Endodermal cell (in vitro differentiated cells): ENCODE measurements around the gene DYNC2H1. TPM values are rescaled to one million over a fixed set of nuclear protein-coding genes. Genes with fewer than 3 reads are reported as not detected.

Source experiments
- DNase-seq: peaks from one replicate; pipeline ENCODE4 v3.0.0-alpha.2; 2017
- H3K27ac ChIP-seq: 2 replicates; pipeline ENCODE4 v1.5.1; 2013; ENCODE audit warnings: mild to moderate bottlenecking, low read depth, low read length, moderate library complexity
- H3K27me3 ChIP-seq: 2 replicates; pipeline ENCODE4 v1.6.1; 2013; ENCODE audit warnings: mild to moderate bottlenecking, low read length, moderate library complexity; ENCODE audit not compliant: insufficient read depth, control insufficient read depth, poor library complexity, severe bottlenecking
- H3K36me3 ChIP-seq: 2 replicates; pipeline ENCODE4 v1.7.0; 2013; ENCODE audit warnings: mild to moderate bottlenecking, low read length, moderate library complexity; ENCODE audit not compliant: control insufficient read depth, insufficient read depth
- H3K4me1 ChIP-seq: one replicate; pipeline ENCODE4 v1.7.0; 2013; ENCODE audit warnings: low read length; ENCODE audit not compliant: control insufficient read depth, insufficient read depth
- H3K4me3 ChIP-seq: 2 replicates; pipeline ENCODE4 v1.5.1; 2013; ENCODE audit warnings: mild to moderate bottlenecking, low read length, moderate library complexity
- H3K9ac ChIP-seq: 2 replicates; pipeline ENCODE4 v1.6.1; 2013; ENCODE audit warnings: mild to moderate bottlenecking, low read length, moderate library complexity; ENCODE audit not compliant: poor library complexity, severe bottlenecking; ENCODE audit errors: extremely low read depth
- H3K9me3 ChIP-seq: 2 replicates; pipeline ENCODE4 v1.6.1; 2013; ENCODE audit warnings: mild to moderate bottlenecking, low read length, moderate library complexity; ENCODE audit not compliant: control insufficient read depth
- H3K27ac Mint-ChIP-seq: 2 replicates; pipeline ENCODE4 v1.8.0; 2020; ENCODE audit warnings: mixed read lengths
- H3K27me3 Mint-ChIP-seq: 2 replicates; pipeline ENCODE4 v1.8.0; 2021; ENCODE audit warnings: mild to moderate bottlenecking, mixed read lengths; ENCODE audit not compliant: insufficient read depth
- H3K36me3 Mint-ChIP-seq: 2 replicates; pipeline ENCODE4 v1.8.0; 2020; ENCODE audit warnings: low read depth, mixed read lengths
- H3K4me1 Mint-ChIP-seq: 2 replicates; pipeline ENCODE4 v1.8.0; 2020; ENCODE audit warnings: mixed read lengths
- H3K4me3 Mint-ChIP-seq: 2 replicates; pipeline ENCODE4 v1.8.0; 2020; ENCODE audit warnings: mild to moderate bottlenecking, moderate library complexity, mixed read lengths
- H3K9me3 Mint-ChIP-seq: 2 replicates; pipeline ENCODE4 v1.8.0; 2020; ENCODE audit warnings: mild to moderate bottlenecking, mixed read lengths
- CTCF ChIP-seq: fragments of 200-600 bp; sonication (generic); conservative IDR thresholded peaks from 2 replicates; pipeline ENCODE4 v1.5.0; 2021; ENCODE audit warnings: antibody characterized with exemption, mild to moderate bottlenecking
- WGBS, 2 experiments: methylation state at CpG; one replicate each; pipeline versions ENCODE4 v1.1.5 to v1.1.7; 2013; ENCODE audit warnings: missing lambda C conversion rate in 2 of 2, mixed read lengths in 1 of 2; ENCODE audit not compliant: insufficient coverage in 1 of 2, insufficient read length in 1 of 2; 5-methylcytosine and 5-hydroxymethylcytosine counted together
- total RNA-seq, 2 donors: library from RNA; stranded (reverse); fragmentation: NEBNext Ultra II Directional in 1 of 2; extraction: Animal tissue kit (Norgen Biotek cat#: 25700) in 1 of 2; gene quantifications; 2 replicates in 1 of 2; 3 replicates in 1 of 2; pipeline ENCODE4 v1.2.1, GENCODE V29; 2021

Gene DYNC2H1
- total RNA-seq, 2 donors from 2014 or later: 21.1 to 31.9 TPM

DNA sequence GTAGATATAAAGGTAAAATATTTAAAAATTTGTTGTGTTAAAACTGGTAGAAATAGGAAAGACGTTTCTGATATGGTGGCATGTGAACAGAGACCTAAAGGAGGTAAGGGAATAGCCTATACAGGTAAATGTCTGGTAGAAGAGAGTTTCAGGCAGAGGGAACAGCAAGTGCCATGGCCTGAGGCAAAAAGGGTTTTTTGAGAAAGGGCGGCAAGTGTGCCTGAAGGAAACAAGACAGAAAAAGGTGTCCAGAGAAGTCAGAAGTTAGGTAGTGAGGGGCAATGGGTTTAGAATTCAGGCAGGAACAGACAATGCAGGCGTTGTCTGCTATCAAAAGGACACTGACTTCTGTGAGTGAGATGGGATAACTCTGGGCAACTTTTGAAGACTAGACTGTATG, 339.7 kb downstream of the DYNC2H1 start:
- no peaks in the 10 kb centered on the region for H3K27me3 Mint-ChIP-seq
- H3K9me3 Mint-ChIP-seq: no peaks in the 10 kb centered on the region
- Histone ChIP-seq H3K9me3 (no peaks in the 10 kb centered on the region), H3K9ac (no peak overlapping the region), H3K27ac (no peak overlapping the region), H3K4me3 (no peak overlapping the region), H3K36me3 (no peaks in the 10 kb centered on the region), H3K27me3 (no peaks in the 10 kb centered on the region), H3K4me1 (no peaks in the 10 kb centered on the region)
- H3K36me3 Mint-ChIP-seq: no peaks in the 10 kb centered on the region
- no peak overlapping the region for H3K4me3 Mint-ChIP-seq
- H3K4me1 Mint-ChIP-seq: peaks cover 9% of the 10 kb centered on the region
- no peak for TF ChIP-seq CTCF
- 69 to 74% methylated on average over 2 to 3 of the region's 3 CpGs for WGBS, 2 experiments
- H3K27ac Mint-ChIP-seq: peak overlapping the region; percentile 68
- no peak for DNase-seq

DNA sequence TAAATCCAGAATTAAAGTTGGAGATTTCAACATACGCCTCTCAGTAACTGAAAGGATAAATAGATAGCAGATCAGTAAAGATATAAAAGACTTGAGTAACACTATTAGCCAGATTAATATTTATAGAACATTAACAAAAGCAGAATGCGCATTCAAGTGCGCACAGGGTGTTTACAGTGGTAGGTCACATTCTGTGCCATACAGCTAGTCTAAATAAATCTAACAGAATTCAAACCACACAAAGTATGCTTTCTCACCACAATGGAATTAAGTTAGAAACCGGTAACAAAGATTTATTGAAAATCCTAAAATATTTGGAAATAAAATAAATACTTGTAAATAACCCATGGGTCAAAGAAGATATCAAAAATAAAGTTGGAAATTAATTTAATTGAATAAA, 341.0 kb downstream of the DYNC2H1 start:
- Mint-ChIP-seq H3K36me3 (no peaks in the 10 kb centered on the region), H3K4me1 (peaks cover 9% of the 10 kb centered on the region), H3K27me3 (no peaks in the 10 kb centered on the region), H3K9me3 (no peaks in the 10 kb centered on the region), H3K27ac (no peak overlapping the region), H3K4me3 (no peak overlapping the region)
- no peak overlapping the region for H3K27ac ChIP-seq
- no peaks in the 10 kb centered on the region for H3K9me3 ChIP-seq
- no peak overlapping the region for H3K9ac ChIP-seq
- no peaks in the 10 kb centered on the region for H3K27me3 ChIP-seq
- no peaks in the 10 kb centered on the region for H3K36me3 ChIP-seq
- no peak overlapping the region for H3K4me3 ChIP-seq
- DNase-seq: no peak
- no peaks in the 10 kb centered on the region for H3K4me1 ChIP-seq
- no peak for TF ChIP-seq CTCF
- 56 to 100% methylated on average over 1 to 3 of the region's 4 CpGs for WGBS, 2 experiments

DNA sequence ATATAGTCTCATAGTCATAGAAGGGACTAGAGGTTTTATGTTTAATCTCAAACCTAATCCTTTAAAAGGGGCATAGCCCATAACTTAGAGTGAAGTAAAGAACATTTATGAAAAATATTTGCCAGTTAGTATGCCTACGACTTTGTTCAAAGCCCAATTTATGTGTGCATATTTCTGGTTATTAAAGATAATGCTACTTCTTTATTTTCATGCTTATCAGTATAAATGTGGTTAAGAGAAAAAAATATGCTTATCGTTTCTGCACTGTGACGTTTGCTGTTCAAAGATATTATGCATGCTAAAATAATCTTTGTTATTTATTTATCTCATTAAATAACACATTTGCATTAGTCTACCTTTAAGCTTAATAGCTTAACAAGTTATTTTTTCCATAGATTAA, 343.9 kb downstream of the DYNC2H1 start:
- no peaks in the 10 kb centered on the region for H3K4me1 ChIP-seq
- H3K4me1 Mint-ChIP-seq: peaks cover 6% of the 10 kb centered on the region
- H3K4me3 Mint-ChIP-seq: no peak overlapping the region
- TF ChIP-seq CTCF: no peak
- no peaks in the 10 kb centered on the region for H3K36me3 Mint-ChIP-seq
- no peaks in the 10 kb centered on the region for H3K9me3 ChIP-seq
- DNase-seq: no peak
- H3K36me3 ChIP-seq: no peaks in the 10 kb centered on the region
- H3K27ac Mint-ChIP-seq: no peak overlapping the region
- H3K27me3 ChIP-seq: no peaks in the 10 kb centered on the region
- no peak overlapping the region for H3K27ac ChIP-seq
- H3K9me3 Mint-ChIP-seq: no peaks in the 10 kb centered on the region
- H3K9ac ChIP-seq: no peak overlapping the region
- WGBS, 2 experiments: 100% methylated on average over 1 of the region's 3 CpGs; no CpG with 5 or more reads in 1 of the 2 experiments
- no peak overlapping the region for H3K4me3 ChIP-seq
- H3K27me3 Mint-ChIP-seq: no peaks in the 10 kb centered on the region
